ENCODE measurements around the gene KCNA3.

GRCh38 chr1:110713221-110713620, 38.5 kb upstream of the KCNA3 start:
- TF ChIP-seq CTCF (IDR thresholded peaks at IDR 0.05) (no peak), POLR2A (IDR thresholded peaks at IDR 0.05) (no peak)
